OCI-LY1 (cell line): ENCODE data around the gene GIT2.

Experiments
- H2AFZ ChIP-seq: fragments of 200-600 bp; sonication (generic), shearing (Covaris generic); 2 replicates; pipeline ENCODE4 v1.6.0; 2014; ENCODE audit warnings: antibody characterized with exemption, mild to moderate bottlenecking, low read length
- H3F3A ChIP-seq: fragments of 200-600 bp; sonication (generic), shearing (Covaris generic); 2 replicates; pipeline ENCODE4 v1.6.0; 2014; ENCODE audit warnings: mild to moderate bottlenecking, antibody characterized with exemption, low read length, moderate library complexity; ENCODE audit not compliant: insufficient read depth
- H3K27ac ChIP-seq: fragments of 200-600 bp; sonication (generic); 2 replicates; pipeline ENCODE4 v1.5.1; 2014; ENCODE audit warnings: low read length, mixed run types, mild to moderate bottlenecking, low read depth; ENCODE audit not compliant: poor library complexity, severe bottlenecking
- H3K27me3 ChIP-seq: fragments of 200-600 bp; sonication (generic); 2 replicates; pipeline ENCODE4 v1.6.0; 2014; ENCODE audit warnings: antibody characterized with exemption, mild to moderate bottlenecking, low read length, moderate library complexity; ENCODE audit not compliant: insufficient read depth
- H3K36me3 ChIP-seq: fragments of 200-600 bp; sonication (generic); 2 replicates; pipeline ENCODE4 v1.6.1; 2014; ENCODE audit warnings: mild to moderate bottlenecking, antibody characterized with exemption, low read length, moderate library complexity, mixed read lengths; ENCODE audit not compliant: insufficient read depth
- H3K4me1 ChIP-seq: fragments of 200-600 bp; sonication (generic); 2 replicates; pipeline ENCODE4 v1.5.1; 2014; ENCODE audit warnings: mild to moderate bottlenecking, low read length, moderate library complexity; ENCODE audit not compliant: insufficient read depth, severe bottlenecking
- H3K4me2 ChIP-seq: fragments of 200-600 bp; sonication (generic), shearing (Covaris generic); 2 replicates; pipeline ENCODE4 v1.6.1; 2014; ENCODE audit warnings: low read length
- H3K4me3 ChIP-seq: fragments of 200-600 bp; sonication (generic); 2 replicates; pipeline ENCODE4 v1.5.1; 2014; ENCODE audit warnings: low read length, low read depth, mild to moderate bottlenecking, mixed read lengths; ENCODE audit not compliant: poor library complexity, severe bottlenecking
- H3K79me2 ChIP-seq: fragments of 200-600 bp; shearing (Covaris generic); 2 replicates; pipeline ENCODE4 v1.6.1; 2016; ENCODE audit warnings: mixed run types, low read length, mixed read lengths; ENCODE audit not compliant: insufficient read depth
- H3K9ac ChIP-seq: fragments of 200-600 bp; sonication (generic), shearing (Covaris generic); 2 replicates; pipeline ENCODE4 v1.6.1; 2014; ENCODE audit warnings: mild to moderate bottlenecking, low read length, mixed read lengths
- H3K9me2 ChIP-seq: fragments of 200-600 bp; sonication (generic), shearing (Covaris generic); 2 replicates; pipeline ENCODE4 v1.6.1; 2014; ENCODE audit warnings: low read depth, mild to moderate bottlenecking, low read length, mixed read lengths
- H3K9me3 ChIP-seq: fragments of 200-600 bp; shearing (Covaris generic); 2 replicates; pipeline ENCODE4 v1.6.1; 2014; ENCODE audit warnings: low read length, mixed read lengths
- H4K20me1 ChIP-seq: fragments of 200-600 bp; sonication (generic), shearing (Covaris generic); 2 replicates; pipeline ENCODE4 v1.6.0; 2016; ENCODE audit warnings: mild to moderate bottlenecking, low read length; ENCODE audit not compliant: insufficient read depth
- CTCF ChIP-seq: fragments of 200-600 bp; sonication (generic), shearing (Covaris generic); IDR thresholded peaks from 2 replicates; pipeline ENCODE4 v1.5.1; 2017; ENCODE audit warnings: mild to moderate bottlenecking, antibody characterized with exemption, low read length, moderate library complexity, mixed read lengths
- EZH2 ChIP-seq: fragments of 200-600 bp; sonication (generic), shearing (Covaris generic); IDR thresholded peaks from 2 replicates; pipeline ENCODE4 v1.8.0; 2017; ENCODE audit warnings: borderline replicate concordance, mixed run types, mild to moderate bottlenecking, antibody characterized with exemption, low read length, moderate library complexity, mixed read lengths

The GIT2 gene

GRCh38 chr12:109983432-109984142, 12.6 kb downstream of the GIT2 start:
- H3K79me2 ChIP-seq = no peaks in the 10 kb centered on the region
- no peaks in the 10 kb centered on the region for H3K9me2 ChIP-seq
- no peaks in the 10 kb centered on the region for H3K27me3 ChIP-seq
- no peaks in the 10 kb centered on the region for H3K4me1 ChIP-seq
- H3K36me3 ChIP-seq = peaks cover 74% of the 10 kb centered on the region
- no peak overlapping the region for H3K27ac ChIP-seq
- H2AFZ ChIP-seq = no peak overlapping the region
- no peaks in the 10 kb centered on the region for H3F3A ChIP-seq
- no peaks in the 10 kb centered on the region for H3K9me3 ChIP-seq
- H3K4me2 ChIP-seq = no peak overlapping the region
- no peaks in the 10 kb centered on the region for H4K20me1 ChIP-seq
- no peak overlapping the region for H3K4me3 ChIP-seq
- no peak overlapping the region for H3K9ac ChIP-seq
- TF ChIP-seq EZH2 (no peak), CTCF (no peak)

DNA sequence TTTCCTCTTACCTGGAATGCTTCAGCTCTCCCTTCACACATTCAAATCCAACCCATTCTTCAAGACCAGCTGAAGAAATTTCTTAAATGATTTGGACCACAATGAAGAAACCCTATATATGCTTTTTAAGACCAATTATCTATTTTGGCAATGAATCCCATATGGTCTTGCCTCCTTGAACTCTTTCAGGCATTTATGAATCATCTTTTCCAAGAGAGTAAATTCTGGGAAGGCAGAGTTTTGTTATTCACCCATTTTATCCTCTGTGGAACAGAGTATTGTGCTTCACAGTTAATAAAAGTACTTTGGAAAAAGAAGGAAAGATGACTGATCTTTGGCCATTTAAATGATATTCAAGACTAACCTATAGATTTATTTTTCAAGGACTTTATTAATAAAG, 14.0 kb downstream of the GIT2 start:
- Histone ChIP-seq H3K4me1 (no peaks in the 10 kb centered on the region), H3K9ac (no peak overlapping the region), H3K27ac (no peak overlapping the region), H3K27me3 (no peaks in the 10 kb centered on the region), H3K9me3 (no peaks in the 10 kb centered on the region), H3K4me3 (no peak overlapping the region), H3K9me2 (no peaks in the 10 kb centered on the region), H4K20me1 (no peaks in the 10 kb centered on the region), H3K4me2 (no peak overlapping the region), H2AFZ (no peak overlapping the region), H3K79me2 (no peaks in the 10 kb centered on the region), H3F3A (no peaks in the 10 kb centered on the region), H3K36me3 (peaks cover 76% of the 10 kb centered on the region)
- TF ChIP-seq EZH2 (no peak), CTCF (no peak)

- Histone ChIP-seq H4K20me1 (no peaks in the 10 kb centered on the region), H3K27me3 (no peaks in the 10 kb centered on the region), H3K9me3 (no peaks in the 10 kb centered on the region), H3K4me2 (no peak overlapping the region), H3K9ac (no peak overlapping the region), H3K27ac (no peak overlapping the region), H3K36me3 (peaks cover 84% of the 10 kb centered on the region), H3K4me3 (no peak overlapping the region), H3K4me1 (no peaks in the 10 kb centered on the region), H3K9me2 (no peaks in the 10 kb centered on the region), H2AFZ (no peak overlapping the region), H3F3A (no peaks in the 10 kb centered on the region), H3K79me2 (no peaks in the 10 kb centered on the region)
- TF ChIP-seq EZH2 (no peak), CTCF (no peak)
Observed at GRCh38 chr12:109981311-109981710, 14.9 kb downstream of the GIT2 start.
